Muscle of back (tissue), 11 donors: Measurements from ENCODE around the gene CCR9. TPM values are rescaled to one million over a fixed set of nuclear protein-coding genes. Genes with fewer than 3 reads are reported as not detected.

ENCODE experiments used
- DNase-seq, 3 donors: peaks; one replicate each; pipeline versions ENCODE4 v3.0.0 to v3.0.0-alpha.2; 2013
- polyA plus RNA-seq, 10 donors: library from polyadenylated mRNA; unstranded; fragments of 120-200 nt; gene quantifications; one replicate each; pipeline ENCODE4 v1.2.1, GENCODE V29; 2013; ENCODE audit not compliant: insufficient read length in 10 of 10

Gene CCR9
- polyA plus RNA-seq, 10 donors = 0.11 to 0.31 (median 0.13) TPM; not detected in 7

- DNase-seq = peak in 1 of 3 donors; percentile 20
Observed at GRCh38 chr3:45907769-45908705, 21.7 kb downstream of the CCR9 start.

GRCh38 chr3:45908761-45909160 is 22.4 kb downstream of the CCR9 start:
- DNase-seq = no peak

- no peak for DNase-seq
Observed at GRCh38 chr3:45909542-45909941, 23.2 kb downstream of the CCR9 start.

- no peak for DNase-seq
Observed at GRCh38 chr3:45910892-45911291, 24.5 kb downstream of the CCR9 start.

- DNase-seq = no peak
Observed at GRCh38 chr3:45911511-45912226, 25.3 kb downstream of the CCR9 start.

- no peak for DNase-seq
Observed at GRCh38 chr3:45912435-45912834, 26.1 kb downstream of the CCR9 start.

GRCh38 chr3:45914362-45915058 is 28.2 kb downstream of the CCR9 start:
- no peak for DNase-seq

GRCh38 chr3:45915059-45915439 is 28.7 kb downstream of the CCR9 start:
- DNase-seq = no peak

- DNase-seq = no peak
Observed at GRCh38 chr3:45915518-45916231, 29.3 kb downstream of the CCR9 start.

GRCh38 chr3:45917146-45917898 is 31.0 kb downstream of the CCR9 start:
- no peak for DNase-seq

- no peak for DNase-seq
Observed at GRCh38 chr3:45921158-45922038, 35.1 kb downstream of the CCR9 start.

- DNase-seq = no peak
Observed at GRCh38 chr3:45922039-45922326, 35.6 kb downstream of the CCR9 start.

GRCh38 chr3:45922950-45923590 is 36.7 kb downstream of the CCR9 start:
- DNase-seq = no peak

- no peak for DNase-seq
Observed at GRCh38 chr3:45923755-45924154, 37.4 kb downstream of the CCR9 start.

- no peak for DNase-seq
Observed at GRCh38 chr3:45927881-45928280, 41.5 kb downstream of the CCR9 start.

GRCh38 chr3:45929042-45929679 is 42.8 kb downstream of the CCR9 start:
- DNase-seq = peak in 1 of 3 donors; percentile 48

GRCh38 chr3:45931496-45931895 is 45.2 kb downstream of the CCR9 start:
- no peak for DNase-seq

GRCh38 chr3:45932112-45932511 is 45.8 kb downstream of the CCR9 start:
- no peak for DNase-seq

GRCh38 chr3:45933591-45933990 is 47.2 kb downstream of the CCR9 start:
- DNase-seq = no peak
